ENCODE measurements around the gene ADAMTS17. TPM values are rescaled to one million over a fixed set of nuclear protein-coding genes. Genes with fewer than 3 reads are reported as not detected.

ADAMTS17 gene
- total RNA-seq, 1 experiment from 2014 or later = 7.7 TPM

- TF ChIP-seq, protein P1, sequence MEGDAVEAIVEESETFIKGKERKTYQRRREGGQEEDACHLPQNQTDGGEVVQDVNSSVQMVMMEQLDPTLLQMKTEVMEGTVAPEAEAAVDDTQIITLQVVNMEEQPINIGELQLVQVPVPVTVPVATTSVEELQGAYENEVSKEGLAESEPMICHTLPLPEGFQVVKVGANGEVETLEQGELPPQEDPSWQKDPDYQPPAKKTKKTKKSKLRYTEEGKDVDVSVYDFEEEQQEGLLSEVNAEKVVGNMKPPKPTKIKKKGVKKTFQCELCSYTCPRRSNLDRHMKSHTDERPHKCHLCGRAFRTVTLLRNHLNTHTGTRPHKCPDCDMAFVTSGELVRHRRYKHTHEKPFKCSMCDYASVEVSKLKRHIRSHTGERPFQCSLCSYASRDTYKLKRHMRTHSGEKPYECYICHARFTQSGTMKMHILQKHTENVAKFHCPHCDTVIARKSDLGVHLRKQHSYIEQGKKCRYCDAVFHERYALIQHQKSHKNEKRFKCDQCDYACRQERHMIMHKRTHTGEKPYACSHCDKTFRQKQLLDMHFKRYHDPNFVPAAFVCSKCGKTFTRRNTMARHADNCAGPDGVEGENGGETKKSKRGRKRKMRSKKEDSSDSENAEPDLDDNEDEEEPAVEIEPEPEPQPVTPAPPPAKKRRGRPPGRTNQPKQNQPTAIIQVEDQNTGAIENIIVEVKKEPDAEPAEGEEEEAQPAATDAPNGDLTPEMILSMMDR (IDR thresholded peaks at IDR 0.05; ENCODE audit: unreplicated experiment) = no peak
- H3K36me3 Mint-ChIP-seq (ENCODE audit: insufficient read depth, unreplicated experiment) = no peaks in the 10 kb centered on the region
- CTCF ChIA-PET = no interaction called here
- H3K27ac Mint-ChIP-seq (ENCODE audit: low read depth, unreplicated experiment) = no peak overlapping the region
- no peak for DNase-seq (ENCODE audit: unreplicated experiment)
- intact Hi-C loops (cut with micrococcal nuclease) = no loop called here
- no peaks in the 10 kb centered on the region for H3K27me3 Mint-ChIP-seq (ENCODE audit: insufficient read depth, unreplicated experiment)
- POLR2A ChIA-PET = no interaction called here
- no peaks in the 10 kb centered on the region for H3K9me3 Mint-ChIP-seq (ENCODE audit: unreplicated experiment)
- no peak overlapping the region for H3K4me3 Mint-ChIP-seq (ENCODE audit: unreplicated experiment)
- no TSS peak for BruUV-seq (replicated peaks)
- H3K4me1 Mint-ChIP-seq (ENCODE audit: insufficient read depth, unreplicated experiment) = no peaks in the 10 kb centered on the region
These were observed 121.6 kb downstream of the ADAMTS17 start for GRCh38 chr15:100220058-100220768.

DNA sequence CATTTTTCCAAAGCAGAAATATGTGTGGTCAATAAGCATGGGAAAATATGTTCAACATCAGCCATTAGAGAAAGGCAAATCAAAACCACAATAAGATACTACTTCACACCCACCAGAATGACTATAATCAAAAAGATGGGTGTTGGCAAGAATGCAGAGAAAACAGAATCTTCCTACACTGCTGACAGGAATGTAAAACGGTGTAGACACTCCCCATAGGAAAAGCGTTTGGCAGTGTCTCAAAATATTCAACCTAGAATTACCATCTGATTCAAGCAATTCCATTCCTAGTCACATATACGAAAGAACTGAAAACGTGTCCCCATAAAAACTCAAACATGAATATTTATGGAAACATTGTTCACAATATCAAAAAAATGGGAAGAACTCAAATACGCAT, 123.3 kb downstream of the ADAMTS17 start:
- no peaks in the 10 kb centered on the region for H3K9me3 Mint-ChIP-seq (ENCODE audit: unreplicated experiment)
- H3K27me3 Mint-ChIP-seq (ENCODE audit: insufficient read depth, unreplicated experiment) = no peaks in the 10 kb centered on the region
- CTCF ChIA-PET = no interaction called here
- POLR2A ChIA-PET = no interaction called here
- H3K4me3 Mint-ChIP-seq (ENCODE audit: unreplicated experiment) = no peak overlapping the region
- intact Hi-C loops (cut with micrococcal nuclease) = no loop called here
- no peaks in the 10 kb centered on the region for H3K36me3 Mint-ChIP-seq (ENCODE audit: insufficient read depth, unreplicated experiment)
- no TSS peak for BruUV-seq (replicated peaks)
- no peak overlapping the region for H3K27ac Mint-ChIP-seq (ENCODE audit: low read depth, unreplicated experiment)
- TF ChIP-seq, protein P1 (IDR thresholded peaks at IDR 0.05; ENCODE audit: unreplicated experiment) = no peak
- H3K4me1 Mint-ChIP-seq (ENCODE audit: insufficient read depth, unreplicated experiment) = no peaks in the 10 kb centered on the region
- DNase-seq (ENCODE audit: unreplicated experiment) = no peak

DNA sequence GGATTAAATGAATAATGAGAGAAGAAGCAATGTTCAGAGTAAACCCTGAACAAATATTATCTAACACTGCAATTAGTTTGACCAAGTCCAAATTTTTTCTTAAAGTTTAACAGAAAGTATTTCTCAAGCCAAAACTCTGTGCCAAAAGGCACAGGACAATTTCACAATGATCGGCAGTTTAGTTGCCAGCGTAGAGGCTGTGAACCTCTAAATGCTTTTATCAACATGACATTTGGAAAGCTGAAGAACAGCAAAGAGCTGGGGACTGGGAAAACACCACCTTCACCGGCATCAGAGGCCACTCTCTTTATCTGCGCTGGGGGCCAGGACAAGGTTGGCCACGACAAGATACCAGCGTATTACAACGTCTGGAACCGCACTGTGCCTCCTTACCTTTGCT, 125.6 kb downstream of the ADAMTS17 start:
- Mint-ChIP-seq H3K27ac (ENCODE audit: low read depth, unreplicated experiment) (no peak overlapping the region), H3K27me3 (ENCODE audit: insufficient read depth, unreplicated experiment) (no peaks in the 10 kb centered on the region), H3K4me3 (ENCODE audit: unreplicated experiment) (no peak overlapping the region), H3K36me3 (ENCODE audit: insufficient read depth, unreplicated experiment) (no peaks in the 10 kb centered on the region), H3K9me3 (ENCODE audit: unreplicated experiment) (no peaks in the 10 kb centered on the region), H3K4me1 (ENCODE audit: insufficient read depth, unreplicated experiment) (no peaks in the 10 kb centered on the region)
- CTCF ChIA-PET = no interaction called here
- DNase-seq (ENCODE audit: unreplicated experiment) = no peak
- intact Hi-C loops (cut with micrococcal nuclease) = no loop called here
- POLR2A ChIA-PET = no interaction called here
- TF ChIP-seq, protein P1 (IDR thresholded peaks at IDR 0.05; ENCODE audit: unreplicated experiment) = no peak
- BruUV-seq (replicated peaks) = no TSS peak

GRCh38 chr15:100215843-100216169, 126.0 kb downstream of the ADAMTS17 start:
- intact Hi-C loops (cut with micrococcal nuclease) = no loop called here
- Mint-ChIP-seq H3K27me3 (ENCODE audit: insufficient read depth, unreplicated experiment) (no peaks in the 10 kb centered on the region), H3K9me3 (ENCODE audit: unreplicated experiment) (no peaks in the 10 kb centered on the region), H3K27ac (ENCODE audit: low read depth, unreplicated experiment) (no peak overlapping the region), H3K4me3 (ENCODE audit: unreplicated experiment) (no peak overlapping the region), H3K4me1 (ENCODE audit: insufficient read depth, unreplicated experiment) (no peaks in the 10 kb centered on the region), H3K36me3 (ENCODE audit: insufficient read depth, unreplicated experiment) (no peaks in the 10 kb centered on the region)
- CTCF ChIA-PET = no interaction called here
- POLR2A ChIA-PET = no interaction called here
- DNase-seq (ENCODE audit: unreplicated experiment) = no peak
- TF ChIP-seq, protein P1 (IDR thresholded peaks at IDR 0.05; ENCODE audit: unreplicated experiment) = no peak
- BruUV-seq (replicated peaks) = no TSS peak

All from MCF 10A (cell line).